ENCODE data around the gene SULF2. TPM values are rescaled to one million over a fixed set of nuclear protein-coding genes. Genes with fewer than 3 reads are reported as not detected.

Gene SULF2
- total RNA-seq, 2 donors from 2014 or later: 9.1 to 34.3 TPM

GRCh38 chr20:47672886-47673670, 112.2 kb downstream of the SULF2 start:
- Histone ChIP-seq H3K4me1 (no peaks in the 10 kb centered on the region), H3K27me3 (no peaks in the 10 kb centered on the region), H3K36me3 (replicated peaks in 1 of 2; ENCODE audit: insufficient read depth in 1 of 2, low read depth in 2 of 2) (no peaks in the 10 kb centered on the region), H3K4me3 (no peak overlapping the region), H3K9me3 (no peaks in the 10 kb centered on the region), H3K27ac (no peak overlapping the region)
- ATAC-seq: no peak
- no peak for DNase-seq
- WGBS, 2 donors: 70 to 78% methylated on average over 12 to 16 of the region's 16 CpGs
- intact Hi-C loops (cut with DNase I): no loop called here
- no peak for TF ChIP-seq POLR2A (IDR thresholded peaks at IDR 0.05)
- no peak for TF ChIP-seq CTCF (IDR thresholded peaks at IDR 0.05)

DNA sequence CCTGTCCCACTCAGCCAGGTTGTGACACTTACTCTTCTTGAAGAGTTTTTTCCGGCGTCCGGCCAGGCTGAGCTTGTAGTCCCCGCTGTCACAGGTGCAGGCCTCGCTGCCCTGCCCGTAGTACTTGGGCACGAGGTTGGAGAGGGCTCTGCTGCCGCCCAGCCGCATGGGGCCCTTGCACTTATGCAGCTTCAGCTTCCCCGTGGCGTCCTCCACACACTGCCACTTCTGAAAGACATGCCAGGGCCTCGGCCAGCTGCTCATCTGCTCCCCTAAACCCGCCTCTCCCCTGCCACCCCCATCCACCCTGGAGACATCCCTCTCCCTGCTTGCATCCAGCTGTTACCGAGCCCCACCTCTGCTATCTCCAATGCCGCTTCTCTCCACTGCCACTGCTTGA, 113.1 kb downstream of the SULF2 start:
- H3K9me3 ChIP-seq: no peaks in the 10 kb centered on the region
- WGBS, 2 donors: 78 to 81% methylated on average over 15 of the region's 15 CpGs
- H3K4me1 ChIP-seq: no peaks in the 10 kb centered on the region
- no peak overlapping the region for H3K27ac ChIP-seq
- H3K36me3 ChIP-seq (replicated peaks in 1 of 2; ENCODE audit: insufficient read depth in 1 of 2, low read depth in 2 of 2): no peaks in the 10 kb centered on the region
- intact Hi-C loops (cut with DNase I): no loop called here
- ATAC-seq (no peak), DNase-seq (no peak)
- TF ChIP-seq POLR2A (IDR thresholded peaks at IDR 0.05): no peak
- TF ChIP-seq CTCF (IDR thresholded peaks at IDR 0.05): no peak
- H3K27me3 ChIP-seq: no peaks in the 10 kb centered on the region
- no peak overlapping the region for H3K4me3 ChIP-seq

- Histone ChIP-seq H3K4me1 (no peaks in the 10 kb centered on the region), H3K27ac (no peak overlapping the region), H3K4me3 (no peak overlapping the region), H3K27me3 (no peaks in the 10 kb centered on the region), H3K9me3 (no peaks in the 10 kb centered on the region), H3K36me3 (replicated peaks in 1 of 2; ENCODE audit: insufficient read depth in 1 of 2, low read depth in 2 of 2) (no peaks in the 10 kb centered on the region)
- no peak for TF ChIP-seq POLR2A (IDR thresholded peaks at IDR 0.05)
- TF ChIP-seq CTCF (IDR thresholded peaks at IDR 0.05): no peak
- intact Hi-C loops (cut with DNase I): no loop called here
- WGBS, 2 donors: 76 to 81% methylated on average over 10 of the region's 10 CpGs
- DNase-seq: no peak
- ATAC-seq: no peak
Observed at GRCh38 chr20:47670913-47671312, 114.4 kb downstream of the SULF2 start.

- intact Hi-C loops (cut with DNase I): no loop called here
- no peaks in the 10 kb centered on the region for H3K27me3 ChIP-seq
- TF ChIP-seq CTCF (IDR thresholded peaks at IDR 0.05) (no peak), POLR2A (IDR thresholded peaks at IDR 0.05) (no peak)
- no peak overlapping the region for H3K27ac ChIP-seq
- DNase-seq (no peak), ATAC-seq (no peak)
- WGBS, 2 donors: 75 to 79% methylated on average over 21 to 22 of the region's 22 CpGs
- H3K4me3 ChIP-seq: no peak overlapping the region
- H3K36me3 ChIP-seq (replicated peaks in 1 of 2; ENCODE audit: insufficient read depth in 1 of 2, low read depth in 2 of 2): no peaks in the 10 kb centered on the region
- H3K9me3 ChIP-seq: no peaks in the 10 kb centered on the region
- H3K4me1 ChIP-seq: no peaks in the 10 kb centered on the region
Observed at GRCh38 chr20:47669927-47670890, 115.1 kb downstream of the SULF2 start.

Data from body of pancreas (tissue), 4 donors.